PC-9 (cell line): ENCODE results near the gene NUBPL.

Source experiments
- EZH2 ChIP-seq: fragments of 200-600 bp; sonication (generic); IDR thresholded peaks from 2 replicates; pipeline ENCODE4 v1.8.0; 2017; ENCODE audit warnings: antibody characterized with exemption, low read depth
- TF ChIP-seq, protein P1 (sequence below): fragments of 200-600 bp; sonication (generic); conservative IDR thresholded peaks from 2 replicates; pipeline ENCODE4 v1.6.1; 2017; ENCODE audit warnings: mixed run types, antibody characterized with exemption, mild to moderate bottlenecking, moderate library complexity

- TF ChIP-seq, protein P1, sequence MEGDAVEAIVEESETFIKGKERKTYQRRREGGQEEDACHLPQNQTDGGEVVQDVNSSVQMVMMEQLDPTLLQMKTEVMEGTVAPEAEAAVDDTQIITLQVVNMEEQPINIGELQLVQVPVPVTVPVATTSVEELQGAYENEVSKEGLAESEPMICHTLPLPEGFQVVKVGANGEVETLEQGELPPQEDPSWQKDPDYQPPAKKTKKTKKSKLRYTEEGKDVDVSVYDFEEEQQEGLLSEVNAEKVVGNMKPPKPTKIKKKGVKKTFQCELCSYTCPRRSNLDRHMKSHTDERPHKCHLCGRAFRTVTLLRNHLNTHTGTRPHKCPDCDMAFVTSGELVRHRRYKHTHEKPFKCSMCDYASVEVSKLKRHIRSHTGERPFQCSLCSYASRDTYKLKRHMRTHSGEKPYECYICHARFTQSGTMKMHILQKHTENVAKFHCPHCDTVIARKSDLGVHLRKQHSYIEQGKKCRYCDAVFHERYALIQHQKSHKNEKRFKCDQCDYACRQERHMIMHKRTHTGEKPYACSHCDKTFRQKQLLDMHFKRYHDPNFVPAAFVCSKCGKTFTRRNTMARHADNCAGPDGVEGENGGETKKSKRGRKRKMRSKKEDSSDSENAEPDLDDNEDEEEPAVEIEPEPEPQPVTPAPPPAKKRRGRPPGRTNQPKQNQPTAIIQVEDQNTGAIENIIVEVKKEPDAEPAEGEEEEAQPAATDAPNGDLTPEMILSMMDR = no peak
- no peak for TF ChIP-seq EZH2
These were observed 268.0 kb downstream of the NUBPL start for GRCh38 chr14:31828946-31829868.
